Gastroesophageal sphincter (tissue), 3 donors: ENCODE measurements around the gene USP6NL.

Experiments
- CTCF ChIP-seq, 4 experiments: fragments of 200-600 bp in 2 of 4; fragments of 450-650 bp in 2 of 4; sonication (generic) in 1 of 4; IDR thresholded peaks; one replicate each; pipeline ENCODE4 v1.5.1; 2017 to 2019; ENCODE audit warnings: antibody characterized with exemption in 4 of 4, mild to moderate bottlenecking in 2 of 4, moderate library complexity in 2 of 4
- POLR2A ChIP-seq, 2 donors: fragments of 450-650 bp; IDR thresholded peaks; one replicate each; pipeline ENCODE4 v1.6.1; 2017; ENCODE audit warnings: antibody characterized with exemption in 2 of 2, mild to moderate bottlenecking in 2 of 2, moderate library complexity in 1 of 2

DNA sequence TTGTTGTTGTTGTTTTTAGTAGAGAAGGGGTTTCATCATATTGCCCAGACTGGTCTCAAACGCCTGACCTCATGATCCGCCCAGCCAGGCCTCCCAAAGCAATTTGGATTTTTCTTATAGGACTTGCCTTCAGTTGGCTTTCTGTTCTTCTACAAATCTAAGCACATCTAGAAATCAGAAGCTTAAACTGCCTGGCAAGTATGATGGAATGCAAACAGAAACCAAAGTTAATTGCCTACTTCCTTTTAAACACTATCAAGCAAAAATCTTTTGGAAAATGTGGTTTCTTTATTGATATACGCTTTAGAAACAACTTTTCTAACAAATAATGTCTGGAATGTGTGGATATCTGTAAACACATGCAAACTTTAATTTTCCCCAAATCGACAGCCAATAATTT, 64.9 kb downstream of the USP6NL start:
- TF ChIP-seq CTCF (IDR thresholded peaks at IDR 0.05) (no peak), POLR2A (IDR thresholded peaks at IDR 0.05) (no peak)
